Hypothalamus (tissue), 51 donors: ENCODE measurements around the gene RAPGEF4.

Experiments
- DNase-seq, 51 donors: peaks; one replicate each; lab custom pipeline; 2025; lab: John Stamatoyannopoulos, UW

RAPGEF4 gene

DNA sequence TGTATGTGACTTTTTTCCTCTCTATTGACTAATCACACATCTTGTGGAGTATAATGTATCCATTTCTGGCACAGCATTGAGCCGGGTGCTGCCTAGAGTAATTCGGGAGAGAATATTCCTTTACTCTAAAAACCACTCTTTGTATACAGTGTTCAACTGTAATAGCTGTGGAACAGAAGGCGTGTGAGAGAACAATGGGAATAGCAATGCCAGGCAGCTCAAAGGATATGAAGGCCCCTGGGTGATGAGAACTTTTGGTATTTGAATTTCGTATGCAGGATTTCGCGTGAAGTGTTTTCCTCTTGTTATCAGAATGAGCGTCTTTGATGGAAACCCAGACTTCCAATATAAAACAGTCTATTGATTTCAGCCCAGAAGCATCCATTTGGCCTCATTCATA is 255.4 kb downstream of the RAPGEF4 start:
- DNase-seq, result peak in 1 of 51 donors; percentile 45

DNA sequence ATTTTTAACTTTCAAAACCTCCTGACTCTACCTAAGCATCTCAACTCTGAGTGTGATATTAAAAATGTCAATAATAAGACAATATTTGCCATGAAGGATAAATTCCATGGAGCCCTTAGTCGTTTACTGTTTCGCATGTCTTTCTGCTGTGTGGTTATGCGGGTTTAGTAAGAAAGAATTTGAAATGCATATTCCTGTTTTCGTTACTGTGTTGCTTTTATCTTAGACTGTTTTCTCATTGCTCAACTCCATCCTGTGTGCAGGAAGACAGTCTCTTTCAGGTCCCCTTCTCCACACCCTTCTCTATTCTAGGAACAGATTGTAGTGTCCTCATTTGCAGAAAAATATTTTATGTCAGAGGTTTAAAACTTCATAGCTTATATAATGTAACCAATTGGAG is 257.5 kb downstream of the RAPGEF4 start:
- DNase-seq, result no peak

DNA sequence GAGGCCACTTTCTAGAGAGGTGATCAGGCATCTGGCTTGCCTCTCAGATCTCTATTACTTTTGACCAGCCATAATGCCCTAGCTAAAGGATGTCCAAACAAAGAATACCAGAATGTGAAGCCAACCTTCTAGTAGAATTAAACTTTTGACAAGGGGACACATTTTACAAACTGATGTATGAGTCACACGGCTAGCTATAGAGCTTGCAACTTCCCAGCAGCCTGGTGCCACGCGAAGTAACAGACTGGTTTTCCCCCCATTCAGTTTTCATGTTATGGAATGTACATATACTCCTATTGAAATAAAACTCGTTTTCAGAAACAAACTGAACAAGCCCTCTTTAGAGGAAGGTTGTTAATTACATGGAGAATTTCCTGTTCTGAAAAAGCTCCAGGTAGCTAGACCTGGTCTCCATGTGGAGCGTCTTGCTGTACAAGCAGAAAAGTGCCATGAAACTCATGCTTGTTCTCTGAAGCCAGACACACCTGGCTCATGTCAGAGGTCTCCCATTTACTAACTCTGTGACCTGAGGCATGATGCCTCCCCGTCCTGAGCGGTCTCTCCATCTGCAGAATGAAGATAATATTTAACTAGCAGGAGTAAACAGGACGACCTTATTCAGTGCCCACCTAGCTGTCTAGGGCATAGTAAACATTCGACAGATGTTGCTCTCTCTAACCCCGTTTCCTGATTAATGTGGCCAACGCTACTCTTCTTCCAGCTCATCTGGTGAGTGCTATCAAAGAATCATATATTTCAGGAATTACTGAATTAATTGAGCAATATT is 258.5 kb downstream of the RAPGEF4 start:
- no peak for DNase-seq

DNA sequence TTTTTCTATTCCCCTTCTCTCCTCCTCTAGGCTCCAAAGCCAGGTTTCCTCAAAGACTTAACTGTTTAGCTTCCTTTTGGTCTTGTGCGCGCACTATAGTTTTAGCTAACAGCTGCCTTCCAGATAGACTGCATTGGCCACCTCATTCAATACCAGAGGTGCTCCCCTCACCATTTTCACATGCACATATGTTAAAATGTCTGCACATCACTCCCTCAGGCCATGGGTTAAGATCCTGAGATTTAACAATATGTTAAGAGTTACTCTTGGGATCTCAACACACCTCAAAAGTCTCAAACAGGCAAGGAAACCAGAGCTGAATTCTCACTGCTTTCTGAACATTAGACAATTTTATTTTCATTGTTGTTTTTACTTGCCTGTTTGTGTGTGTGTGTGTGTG is 259.2 kb downstream of the RAPGEF4 start:
- no peak for DNase-seq

DNA sequence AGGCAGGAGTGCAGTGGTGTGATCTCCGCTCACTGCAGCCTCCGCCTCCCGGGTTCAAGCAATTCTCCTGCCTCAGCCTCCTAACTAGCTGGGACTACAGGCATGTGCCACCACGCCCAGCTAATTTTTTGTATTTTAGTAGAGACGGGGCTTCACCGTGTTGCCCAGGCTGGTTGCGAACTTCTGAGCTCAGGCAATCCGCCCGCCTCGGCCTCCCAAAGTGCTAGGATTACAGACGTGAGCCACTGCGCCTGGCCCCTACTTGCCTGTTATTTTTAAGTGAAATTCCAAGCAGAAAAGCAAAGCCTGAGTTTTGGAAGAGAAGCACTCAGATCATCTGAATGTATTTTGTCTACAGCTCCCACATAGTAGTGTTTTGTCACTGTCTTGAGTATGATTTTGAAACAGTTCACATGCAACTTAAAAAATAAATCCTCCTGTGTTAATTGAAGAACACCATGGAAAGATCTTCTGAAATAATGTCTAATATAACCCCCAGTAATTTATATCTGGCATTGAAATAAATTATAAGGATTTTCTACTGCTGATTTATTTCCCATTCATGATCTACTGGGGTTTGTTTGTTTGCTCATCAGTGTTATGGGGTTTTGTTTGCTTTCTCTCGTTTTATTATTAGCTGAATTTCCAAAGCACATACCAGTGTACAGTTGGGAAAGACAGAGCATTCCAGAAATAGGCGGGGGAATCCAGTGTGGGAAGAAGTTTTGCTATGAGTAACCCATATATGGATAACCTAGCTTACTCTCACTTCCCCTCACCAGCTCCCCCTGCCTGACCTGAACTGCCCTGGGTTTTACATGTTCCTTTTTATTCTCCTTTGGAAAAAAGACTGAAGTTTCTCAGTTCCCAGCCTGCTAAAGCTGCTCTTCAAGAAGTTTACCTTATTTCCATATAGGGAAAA is 259.9 kb downstream of the RAPGEF4 start:
- DNase-seq, result no peak

DNA sequence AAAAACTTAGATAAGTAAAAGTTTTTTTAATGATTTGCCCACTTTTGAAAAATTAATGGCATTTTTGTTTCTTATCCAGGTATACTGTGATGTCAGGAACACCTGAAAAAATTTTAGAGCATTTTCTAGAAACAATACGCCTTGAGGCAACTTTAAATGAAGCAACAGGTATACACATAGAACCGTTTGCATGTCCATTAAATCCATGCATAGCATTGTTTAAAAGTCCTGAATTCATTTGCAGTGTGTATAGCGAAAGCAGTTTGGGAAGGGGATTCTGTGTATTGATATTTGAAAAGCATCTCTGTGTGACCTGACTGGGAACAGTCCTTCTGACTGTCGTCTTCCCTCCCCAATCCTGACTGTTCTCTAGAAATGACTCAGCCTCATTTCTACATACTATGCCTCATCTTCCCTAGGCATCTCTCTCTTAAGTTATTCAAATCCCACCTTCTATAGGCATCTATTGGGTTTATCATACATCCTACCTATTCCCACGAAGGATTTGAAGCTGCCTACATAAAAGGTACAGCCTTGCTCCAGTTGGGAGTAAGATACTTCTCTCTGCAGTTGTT is 260.8 kb downstream of the RAPGEF4 start:
- no peak for DNase-seq

DNA sequence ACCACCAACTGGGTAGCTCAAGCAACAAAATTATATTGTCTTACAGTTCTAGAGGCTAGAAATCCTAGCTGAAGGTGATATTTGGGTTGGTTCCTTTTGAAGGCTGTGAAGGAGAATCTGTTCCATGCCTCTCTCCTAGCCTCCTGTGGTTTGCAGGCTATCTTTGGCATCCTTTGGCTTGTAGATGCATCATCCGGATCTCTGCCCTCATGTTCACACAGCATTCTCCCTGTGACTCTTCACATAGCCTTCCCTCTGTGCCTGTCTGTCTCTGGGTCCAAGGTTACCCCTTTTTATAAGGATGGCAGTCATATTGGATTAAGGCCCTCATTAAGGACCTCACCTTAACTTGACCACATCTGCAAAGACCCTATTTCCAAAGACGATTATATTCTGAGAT is 261.4 kb downstream of the RAPGEF4 start:
- DNase-seq, result no peak

DNA sequence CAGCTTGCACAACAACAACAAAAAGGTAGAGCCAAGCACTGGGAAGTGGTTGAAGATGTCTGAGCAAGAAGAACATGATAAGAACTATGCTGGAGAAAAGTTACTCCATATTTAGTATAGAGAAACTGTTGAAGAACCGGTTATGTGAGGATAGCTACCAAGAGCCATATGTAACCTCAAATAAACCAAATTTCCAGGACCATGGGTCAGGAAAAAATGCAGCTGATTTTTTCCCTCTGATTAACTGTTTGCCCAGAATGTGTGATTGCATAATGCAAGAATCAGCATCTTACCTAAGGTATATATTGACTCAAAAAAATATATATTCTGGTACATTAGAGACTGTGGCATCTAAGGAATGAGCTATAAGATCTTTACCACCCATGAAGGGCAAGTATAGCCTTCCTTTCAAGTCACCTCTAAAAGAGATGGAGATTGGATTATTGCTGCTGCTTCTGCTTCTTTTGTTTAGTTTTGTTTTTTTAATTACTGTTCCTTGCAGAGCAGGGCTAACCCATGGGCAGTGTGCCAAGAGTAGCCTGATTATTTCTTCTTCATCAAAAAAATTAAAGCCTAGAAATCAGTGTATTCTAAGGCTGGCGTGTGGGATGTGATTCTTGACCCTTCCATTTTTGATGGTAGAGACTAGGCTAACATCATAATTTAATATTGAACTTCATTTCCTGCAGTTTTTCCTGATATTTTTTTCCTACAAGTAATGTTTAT is 263.1 kb downstream of the RAPGEF4 start:
- no peak for DNase-seq

DNA sequence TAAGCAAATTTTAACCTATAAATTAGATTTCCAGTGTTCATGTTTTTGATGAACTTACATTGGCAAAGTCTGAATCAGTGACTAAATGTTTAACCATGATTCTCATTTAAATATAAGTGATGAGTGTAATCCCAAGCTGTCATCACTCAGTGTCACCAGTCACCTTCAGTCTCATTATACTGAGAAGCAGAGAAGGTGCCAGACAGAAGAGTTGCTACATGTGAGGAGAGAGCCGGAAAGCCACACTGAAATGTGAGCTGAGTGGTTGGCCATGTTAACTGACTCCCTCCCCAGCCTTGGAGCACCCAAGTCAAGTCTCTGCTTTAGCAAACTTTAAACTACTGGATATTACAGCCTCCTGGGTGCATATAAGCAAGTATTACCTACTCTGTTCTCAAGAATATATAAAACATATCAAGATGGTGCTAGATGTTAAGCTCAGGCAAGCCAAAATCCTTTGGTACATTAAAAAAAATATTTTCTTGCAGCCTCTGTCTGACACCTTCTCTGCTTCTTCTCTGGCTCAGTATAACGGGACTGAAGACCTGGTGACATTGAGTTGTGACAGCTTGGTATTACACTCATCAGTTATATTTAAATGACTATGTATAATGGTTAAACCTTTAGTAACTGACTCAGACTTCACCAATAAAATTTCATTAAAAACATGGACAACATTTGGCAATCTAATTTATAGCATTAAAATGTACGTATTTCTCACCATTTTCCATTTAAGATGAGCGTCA is 264.2 kb downstream of the RAPGEF4 start:
- DNase-seq, result peak in 1 of 51 donors; percentile 17

DNA sequence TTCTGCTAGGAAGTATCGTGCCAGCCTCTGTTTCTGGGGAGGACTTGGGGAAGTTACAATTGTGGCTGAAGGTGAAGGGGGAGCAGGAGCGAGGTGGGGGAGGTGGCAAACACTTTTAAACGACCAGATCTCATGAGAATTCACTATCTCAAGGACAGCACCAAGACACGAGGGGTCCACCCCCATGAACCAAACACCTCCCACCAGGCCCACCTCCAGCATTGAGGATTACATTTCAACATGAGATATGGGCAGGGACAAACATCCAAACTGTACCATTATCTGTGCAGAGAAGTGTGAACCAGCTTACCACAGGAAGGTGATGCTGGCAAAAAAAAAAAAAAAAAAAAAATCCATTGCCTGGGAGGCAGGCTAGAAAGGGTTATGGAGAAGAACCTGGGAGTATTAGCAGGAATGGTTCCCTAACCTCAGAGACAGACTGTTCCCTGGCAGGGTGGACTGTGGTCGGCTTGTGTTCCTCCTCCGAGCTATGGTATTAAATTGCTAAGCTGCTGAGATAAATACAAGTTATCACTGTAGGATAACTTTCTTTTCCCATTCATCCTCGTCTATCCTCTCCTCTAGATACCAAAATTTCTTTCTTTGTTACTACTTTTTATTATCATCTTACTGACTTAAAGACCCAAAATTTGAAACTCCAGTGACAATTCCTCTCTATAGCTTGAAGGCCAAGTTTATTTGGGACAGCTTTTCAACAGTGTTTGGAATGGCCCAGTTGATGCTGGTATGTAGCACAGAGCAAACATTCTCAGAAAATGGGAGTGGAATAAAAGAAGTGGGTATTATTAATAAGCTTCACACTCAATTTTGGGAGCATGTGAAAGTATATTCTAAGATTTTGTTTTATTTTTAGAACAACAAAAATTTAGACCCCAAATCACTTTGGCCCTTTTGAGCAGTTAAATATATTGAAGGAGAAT is 266.3 kb downstream of the RAPGEF4 start:
- no peak for DNase-seq

DNA sequence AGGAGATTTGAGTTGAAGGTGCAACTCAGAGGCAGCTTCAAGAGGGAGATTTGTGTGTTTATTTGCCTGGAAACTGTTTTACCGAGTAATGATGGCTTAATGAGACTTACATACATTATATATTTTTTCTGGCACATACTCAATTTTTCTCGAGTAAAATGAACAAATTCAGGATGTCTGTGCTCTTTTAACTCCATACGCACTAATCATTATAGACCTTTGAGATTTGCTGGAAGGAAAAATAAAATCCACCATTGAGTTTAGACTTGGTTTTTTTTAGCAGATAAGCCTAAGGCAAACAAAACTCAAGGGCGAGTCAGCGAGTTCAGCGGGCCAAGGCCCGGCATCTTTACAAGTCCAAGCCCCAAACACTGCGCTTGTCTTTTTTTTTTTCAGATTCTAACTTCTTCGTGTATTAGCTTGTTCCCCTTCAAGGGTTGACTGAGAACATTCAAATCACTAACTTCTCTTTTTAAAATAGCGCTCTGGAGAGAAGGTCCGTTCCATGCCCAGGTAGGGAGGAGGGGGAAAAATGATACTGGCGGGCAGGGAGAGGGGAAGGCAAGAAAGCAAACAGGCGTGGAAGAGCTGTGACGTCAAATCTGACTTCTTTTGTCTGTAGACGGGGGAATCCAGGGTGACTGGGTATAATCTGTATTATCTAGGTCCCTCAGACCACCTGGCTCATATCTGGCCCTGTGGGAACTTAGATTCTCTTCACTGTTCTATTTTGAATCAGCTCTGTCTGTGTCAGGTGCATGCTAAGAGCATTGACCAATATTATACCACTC is 267.3 kb downstream of the RAPGEF4 start:
- DNase-seq, result no peak

DNA sequence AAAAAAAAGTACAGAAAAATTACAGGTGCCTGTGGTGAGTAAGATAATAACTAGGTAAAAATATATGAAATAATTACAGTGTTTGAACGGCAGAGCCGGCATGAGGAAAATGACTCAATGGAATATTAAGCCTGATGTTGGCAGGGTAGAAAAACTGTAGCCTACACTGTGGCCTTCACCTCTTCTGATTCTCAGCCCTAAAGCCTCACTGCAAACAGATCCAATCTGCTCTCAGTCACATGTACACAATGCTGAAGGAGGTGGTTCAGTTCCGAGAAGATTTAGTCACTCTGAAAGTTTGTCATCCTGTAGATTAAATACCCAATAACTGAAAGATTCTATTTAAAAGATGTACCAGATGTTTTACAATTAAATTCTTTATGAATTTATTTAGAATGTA is 273.1 kb downstream of the RAPGEF4 start:
- DNase-seq, result no peak

DNA sequence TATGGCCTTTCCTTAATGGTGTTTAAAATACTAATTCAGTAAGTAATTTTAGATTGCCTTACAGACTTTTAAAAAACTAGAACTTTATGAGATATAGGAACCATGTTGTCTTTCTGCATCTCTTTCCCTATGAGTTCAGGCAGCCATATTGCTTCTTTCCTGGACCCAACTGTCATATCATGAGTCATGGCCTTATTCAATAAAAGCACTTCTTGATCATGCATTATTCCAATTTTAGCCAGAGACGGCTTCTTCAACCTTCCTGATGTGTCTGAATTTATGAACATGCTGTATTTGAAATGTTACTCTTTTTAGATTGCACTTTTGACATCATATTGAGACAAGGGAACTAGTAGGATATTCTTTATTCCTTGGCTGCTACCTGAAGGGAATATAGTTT is 274.6 kb downstream of the RAPGEF4 start:
- no peak for DNase-seq

DNA sequence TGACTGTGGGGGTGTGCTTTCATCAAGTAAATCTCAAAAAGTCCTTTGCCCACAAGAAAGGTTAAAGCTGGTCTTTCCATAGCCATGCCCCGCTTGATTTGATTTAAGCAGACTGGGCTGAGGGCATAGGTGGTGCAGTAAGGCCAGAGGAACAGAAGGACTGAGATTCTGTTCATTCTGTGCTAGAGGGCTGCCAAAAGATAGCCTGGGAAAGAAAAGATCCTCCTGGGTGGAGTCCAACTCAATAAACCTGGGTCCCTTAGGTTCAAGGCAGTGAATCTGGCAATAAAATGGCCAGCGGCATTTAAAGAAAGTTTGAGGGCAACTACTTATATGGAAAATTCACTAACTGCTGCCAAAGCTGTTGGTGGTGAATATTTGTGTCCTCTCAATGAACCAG is 280.8 kb downstream of the RAPGEF4 start:
- no peak for DNase-seq

DNA sequence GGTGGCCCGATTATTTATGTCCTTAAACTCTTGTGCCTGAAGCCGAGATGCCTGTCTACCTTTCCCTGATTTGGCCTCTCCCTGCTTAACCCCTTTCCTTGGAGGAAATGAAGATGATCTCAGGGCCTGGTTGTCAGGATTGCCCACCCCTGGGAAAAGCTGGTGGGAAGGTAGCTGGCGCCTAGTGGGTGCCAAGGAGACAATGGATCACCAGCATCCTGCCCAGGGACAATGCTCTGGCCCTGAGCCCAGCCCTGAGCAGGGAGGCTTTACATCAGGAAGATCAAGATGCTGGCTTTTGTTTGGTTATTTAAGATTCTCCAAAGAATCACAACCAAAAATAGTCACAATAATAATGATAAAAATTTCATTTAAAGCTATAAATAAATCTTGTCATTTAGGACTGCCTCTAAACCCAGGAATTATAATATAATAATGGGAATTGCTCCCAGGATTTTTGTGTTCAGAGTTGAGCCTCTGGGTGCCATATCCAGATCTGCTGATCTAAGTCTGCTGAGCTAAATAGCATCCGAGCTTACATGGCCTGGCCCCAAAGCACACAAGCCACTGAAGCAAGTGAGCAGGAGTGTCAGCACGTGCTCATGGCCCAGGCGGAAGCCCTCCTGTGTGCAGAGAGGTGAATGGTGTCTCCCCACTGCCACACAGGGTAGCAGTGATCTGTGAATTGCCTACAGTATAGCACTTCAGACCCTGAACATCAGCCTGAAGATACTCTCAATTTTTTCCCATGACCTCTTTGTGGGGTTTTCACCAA is 282.2 kb downstream of the RAPGEF4 start:
- no peak for DNase-seq

DNA sequence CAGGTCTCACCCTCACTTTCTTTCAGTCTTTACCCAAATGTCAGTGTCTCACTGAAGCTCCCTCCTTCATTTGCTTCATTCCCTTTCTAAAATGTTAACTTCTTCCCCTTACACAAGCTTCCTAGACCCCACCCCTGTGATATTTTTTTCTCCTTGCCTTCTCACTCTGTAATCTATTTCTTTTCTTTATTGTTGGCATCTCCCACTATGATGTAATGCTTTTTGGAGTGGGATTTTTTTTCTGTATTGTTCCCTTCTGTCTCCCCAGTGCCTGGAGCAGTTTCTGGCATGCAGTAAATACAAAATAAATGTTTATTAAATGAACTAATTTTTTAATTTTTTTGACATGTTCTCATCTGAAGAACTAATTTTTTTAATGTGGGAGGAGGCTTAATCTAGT is 284.1 kb downstream of the RAPGEF4 start:
- no peak for DNase-seq

DNA sequence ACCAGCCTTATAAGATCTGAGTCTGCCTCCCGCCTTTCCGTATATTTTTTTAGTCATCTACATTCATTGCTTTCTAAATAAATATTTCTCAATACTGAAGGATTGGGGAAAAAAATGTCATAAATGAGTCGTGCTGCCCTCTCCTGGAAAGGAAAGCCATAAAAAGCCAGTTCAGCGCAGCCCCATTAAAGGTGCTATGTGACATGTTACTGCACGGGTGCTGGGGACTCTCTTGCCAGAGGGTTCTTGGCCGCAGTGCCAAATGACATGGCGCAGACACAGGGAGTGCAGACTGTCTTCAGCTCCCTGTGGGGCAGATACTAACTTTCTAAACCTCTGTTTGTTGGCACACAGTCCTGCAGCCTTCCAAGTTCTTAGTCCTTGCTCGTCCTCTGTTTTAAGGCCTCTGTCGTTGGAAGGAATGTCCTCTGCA is 286.3 kb downstream of the RAPGEF4 start:
- no peak for DNase-seq
